GM21367 (cell line): ENCODE data around the gene RNGTT.

Experiments used
- ATAC-seq: cut with Tn5 transposase; IDR thresholded peaks from one replicate; pipeline ENCODE4 v1.9.1; 2021; ENCODE audit not compliant: unreplicated experiment

The RNGTT gene

GRCh38 chr6:88669475-88669874 lies 293.9 kb downstream of the RNGTT start:
- no peak for ATAC-seq

DNA sequence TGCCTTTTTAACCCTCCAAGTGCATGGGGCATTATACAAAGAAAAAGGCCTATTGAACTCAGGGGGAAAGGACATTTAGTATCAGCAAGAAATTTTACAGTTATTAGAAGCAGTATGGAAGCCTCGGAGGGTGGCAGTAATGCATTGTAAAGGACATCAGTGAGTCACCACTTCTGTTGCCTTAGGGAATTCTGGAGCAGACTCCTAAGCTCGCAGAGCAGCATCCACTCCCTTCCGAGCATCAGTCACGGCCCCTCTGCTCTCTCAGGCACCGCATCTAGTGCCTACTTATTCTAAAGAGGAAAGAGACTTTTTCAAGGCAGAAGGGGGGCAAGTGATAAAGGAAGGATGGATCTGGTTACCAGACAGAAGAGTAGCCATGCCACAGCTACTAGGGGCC lies 296.5 kb downstream of the RNGTT start:
- ATAC-seq: no peak

- ATAC-seq: no peak
Observed at GRCh38 chr6:88665131-88665530, 298.3 kb downstream of the RNGTT start.

- ATAC-seq: no peak
Observed at GRCh38 chr6:88663801-88664200, 299.6 kb downstream of the RNGTT start.

DNA sequence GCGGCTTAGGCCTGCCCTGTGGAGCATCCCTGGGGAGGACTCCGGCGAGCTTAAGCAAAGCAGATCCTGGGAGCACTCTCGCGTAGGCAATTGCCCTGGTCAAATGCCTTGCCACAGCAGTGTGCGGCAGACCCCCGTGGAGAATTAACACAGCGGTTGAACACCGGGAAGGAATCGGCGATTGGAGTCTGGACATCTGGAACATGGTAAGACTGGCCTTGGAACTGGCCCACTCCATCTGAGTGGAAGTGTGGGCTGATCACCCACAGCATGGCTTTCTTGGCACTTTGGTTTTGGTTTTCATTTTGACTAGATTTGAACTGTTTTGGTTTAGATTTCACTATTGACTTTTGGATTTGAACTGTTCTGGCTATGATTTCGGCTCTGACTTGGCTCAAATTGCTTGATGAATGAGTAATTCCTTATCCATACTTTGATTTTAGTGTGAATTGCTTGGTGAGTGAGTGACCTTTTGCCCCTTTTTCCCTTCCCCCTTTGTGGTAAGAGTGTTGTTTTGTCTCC lies 300.7 kb downstream of the RNGTT start:
- no peak for ATAC-seq

GRCh38 chr6:88662163-88662580 lies 301.2 kb downstream of the RNGTT start:
- peak; percentile 59 for ATAC-seq

DNA sequence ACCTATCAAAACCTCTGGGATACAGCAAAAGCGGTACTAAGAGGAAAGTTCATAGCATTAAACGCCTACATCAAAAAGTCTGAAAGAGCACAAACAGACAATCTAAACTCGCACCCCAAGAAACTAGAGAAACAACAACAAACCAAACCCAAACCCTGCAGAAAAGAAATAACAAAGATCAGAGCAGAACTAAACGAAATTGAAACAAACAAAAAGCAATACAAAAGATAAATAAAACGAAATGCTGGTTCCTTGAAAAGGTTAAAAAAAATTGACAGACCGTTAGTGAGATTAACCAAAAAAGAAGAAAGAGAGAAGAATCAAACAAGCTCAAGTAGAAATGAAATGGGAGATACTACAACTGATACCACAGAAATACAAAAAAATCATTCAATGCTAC lies 302.3 kb downstream of the RNGTT start:
- ATAC-seq: no peak

- no peak for ATAC-seq
Observed at GRCh38 chr6:88655586-88655985, 307.8 kb downstream of the RNGTT start.

DNA sequence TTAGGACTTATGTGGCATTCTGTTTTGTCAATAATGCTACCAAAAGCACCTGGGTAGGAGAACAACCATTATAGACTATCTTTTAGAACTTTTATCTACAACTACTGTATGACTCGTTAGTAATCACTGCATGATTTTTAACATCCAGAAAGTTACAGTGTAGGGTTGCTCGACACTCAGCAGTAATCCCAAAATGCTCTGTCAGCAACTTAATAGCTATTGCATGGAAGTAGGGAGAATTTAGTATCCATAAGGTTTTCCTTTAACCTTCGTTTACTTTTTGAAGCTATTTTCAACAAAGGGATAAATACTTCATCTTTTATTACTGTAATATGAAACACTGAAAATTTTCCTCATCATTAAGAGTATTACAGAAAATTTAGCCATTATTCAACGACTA lies 309.5 kb downstream of the RNGTT start:
- no peak for ATAC-seq

GRCh38 chr6:88651400-88651799 lies 312.0 kb downstream of the RNGTT start:
- ATAC-seq: no peak

DNA sequence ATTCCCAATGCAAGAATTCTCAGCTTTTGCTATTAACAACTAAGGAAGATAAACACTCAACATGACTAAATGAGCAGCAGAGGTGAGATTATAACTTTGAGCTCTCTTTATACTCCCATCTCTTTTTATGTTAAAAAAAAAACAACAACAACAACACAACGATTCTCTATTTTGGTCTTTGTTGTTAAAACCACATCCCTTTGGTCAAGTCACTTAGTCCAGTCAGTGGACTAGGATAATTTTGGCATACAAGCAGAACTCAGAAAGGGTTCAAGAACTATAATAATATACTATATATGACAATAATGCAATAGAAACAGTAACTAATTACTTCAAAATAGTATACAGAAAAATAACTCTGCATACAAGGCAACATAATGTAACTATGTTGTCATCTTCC lies 312.4 kb downstream of the RNGTT start:
- ATAC-seq: no peak

- ATAC-seq: peak; percentile 87
Observed at GRCh38 chr6:88650029-88650619, 313.3 kb downstream of the RNGTT start.

GRCh38 chr6:88641178-88641903 lies 322.1 kb downstream of the RNGTT start:
- peak; percentile 92 for ATAC-seq

- ATAC-seq: no peak
Observed at GRCh38 chr6:88637761-88638545, 325.5 kb downstream of the RNGTT start.

DNA sequence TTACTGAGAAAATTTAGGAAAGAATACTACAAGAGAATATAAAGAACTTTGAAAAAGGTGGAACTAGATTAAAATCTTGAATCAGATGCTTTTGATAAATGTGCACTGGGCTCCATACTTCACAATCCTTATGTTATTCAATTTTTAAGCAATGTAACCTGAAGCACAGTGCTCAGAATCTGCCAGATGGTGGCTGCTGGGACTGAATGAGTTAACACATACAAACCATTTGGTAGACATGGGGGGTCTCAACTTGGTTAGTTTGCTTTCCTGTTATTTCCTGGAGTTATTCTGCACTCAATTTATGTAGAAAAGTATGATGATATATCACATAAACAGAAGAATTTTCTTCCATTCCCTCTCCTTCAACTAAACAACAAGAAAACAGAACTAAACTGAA lies 326.5 kb downstream of the RNGTT start:
- no peak for ATAC-seq

DNA sequence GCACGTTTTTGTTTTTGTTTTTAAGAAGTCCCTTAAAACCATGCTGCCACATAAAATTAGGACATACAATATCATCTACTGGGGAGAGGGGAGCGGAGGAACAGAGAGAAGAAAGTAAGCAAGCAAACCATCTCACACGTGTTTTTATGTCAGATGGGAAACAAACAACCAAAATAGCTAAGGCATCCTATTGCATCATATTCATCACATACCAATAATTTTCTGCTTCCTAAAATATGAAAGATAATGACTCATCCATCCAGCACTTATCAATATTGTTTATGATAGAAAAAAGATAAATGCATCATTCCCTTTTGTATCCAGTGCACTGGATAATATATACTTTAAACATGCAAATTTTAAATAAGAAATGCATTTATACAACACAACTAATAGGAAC lies 329.6 kb downstream of the RNGTT start:
- no peak for ATAC-seq

- ATAC-seq: no peak
Observed at GRCh38 chr6:88631830-88632229, 331.6 kb downstream of the RNGTT start.

DNA sequence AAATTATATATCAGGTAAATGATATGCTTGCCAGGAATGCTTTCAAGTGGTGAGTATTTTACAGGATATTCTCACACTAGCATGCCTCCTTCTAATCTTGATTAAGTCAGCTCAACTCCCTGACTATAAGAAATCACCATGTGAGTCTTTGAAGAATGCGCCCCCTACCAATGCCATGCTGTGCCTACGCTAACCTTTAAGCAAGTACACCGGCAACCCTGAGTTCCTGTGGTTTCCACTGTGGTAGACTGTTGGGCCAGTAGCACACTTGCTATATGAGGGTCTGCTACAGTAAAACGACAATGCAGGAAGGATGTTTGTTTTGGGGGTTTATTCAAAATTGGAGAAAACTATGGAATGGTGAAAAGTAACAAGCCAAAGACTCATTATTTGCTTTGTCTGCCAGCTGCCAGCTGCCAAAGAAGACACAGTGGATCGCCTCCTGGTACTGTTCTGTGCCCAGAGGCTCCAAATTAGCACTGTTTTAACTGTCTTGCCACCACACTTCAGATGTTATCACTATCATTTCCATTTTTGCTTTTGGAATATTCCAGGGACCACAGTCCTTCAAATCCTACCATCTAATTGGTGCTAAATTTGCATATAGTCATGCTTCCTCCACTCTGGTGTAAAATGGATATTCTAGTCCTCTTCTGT lies 333.5 kb downstream of the RNGTT start:
- ATAC-seq: no peak

DNA sequence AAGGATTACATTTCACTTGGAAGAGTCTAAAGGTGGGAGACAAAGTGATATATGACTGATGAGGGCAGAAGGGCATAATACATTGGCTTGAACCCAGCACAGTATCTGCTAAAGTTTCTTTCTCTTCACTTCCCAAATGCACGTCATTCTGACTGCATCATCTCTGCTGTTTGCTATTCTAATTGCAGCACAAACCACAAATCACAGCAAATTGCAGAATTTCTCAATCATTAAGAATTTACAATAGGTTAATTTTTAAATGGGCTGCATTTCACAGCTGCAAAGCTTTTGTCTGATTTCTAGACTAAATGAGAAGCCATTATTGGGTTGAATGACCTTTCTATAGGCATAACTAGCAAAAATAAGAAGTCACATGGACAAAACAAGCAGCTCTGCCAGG lies 337.0 kb downstream of the RNGTT start:
- no peak for ATAC-seq

- no peak for ATAC-seq
Observed at GRCh38 chr6:88623531-88623930, 339.9 kb downstream of the RNGTT start.

DNA sequence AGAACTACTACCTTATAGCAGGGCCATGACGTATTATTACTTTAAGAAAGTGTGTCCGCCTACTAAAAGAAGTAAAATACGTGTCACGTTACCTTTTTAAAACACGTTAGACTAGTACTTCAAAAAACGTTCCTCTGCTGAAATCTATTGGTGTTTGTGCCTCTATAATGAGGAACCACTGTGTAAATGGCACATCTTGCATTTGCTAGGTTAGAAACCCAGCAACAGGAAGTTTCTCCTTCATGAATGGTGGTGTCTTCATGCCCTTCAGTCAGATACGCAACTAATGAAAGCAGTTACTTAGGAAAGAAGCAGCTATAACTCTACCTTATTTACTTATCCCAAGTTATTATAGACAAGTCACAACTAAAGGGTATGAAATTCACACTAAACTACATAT lies 343.5 kb downstream of the RNGTT start:
- ATAC-seq: no peak
